Loucy (cell line): Measurements from ENCODE around the gene SH3GLB1.

Experiments
- H2AFZ ChIP-seq: fragments of 200-600 bp; sonication (generic); 2 replicates; pipeline ENCODE4 v1.6.0; 2016; ENCODE audit warnings: antibody characterized with exemption, mild to moderate bottlenecking, low read length, moderate library complexity
- H3F3A ChIP-seq: fragments of 200-600 bp; 2 replicates; pipeline ENCODE4 v1.6.0; 2016; ENCODE audit warnings: antibody characterized with exemption, low read depth, mild to moderate bottlenecking
- H3K27me3 ChIP-seq: fragments of 200-600 bp; sonication (generic); 2 replicates; pipeline ENCODE4 v1.6.1; 2014; ENCODE audit warnings: low read length, mild to moderate bottlenecking; ENCODE audit not compliant: insufficient read depth, poor library complexity, severe bottlenecking
- H3K36me3 ChIP-seq: fragments of 200-600 bp; sonication (generic); 2 replicates; pipeline ENCODE4 v1.6.1; 2016; ENCODE audit warnings: low read length; ENCODE audit not compliant: insufficient read depth
- H3K4me1 ChIP-seq: fragments of 200-600 bp; sonication (generic); 2 replicates; pipeline ENCODE4 v1.5.1; 2014; ENCODE audit warnings: low read length, mild to moderate bottlenecking; ENCODE audit not compliant: insufficient read depth, poor library complexity, severe bottlenecking
- H3K4me2 ChIP-seq: fragments of 200-600 bp; sonication (generic); 2 replicates; pipeline ENCODE4 v1.6.0; 2014; ENCODE audit warnings: antibody characterized with exemption, low read length, low read depth, mild to moderate bottlenecking; ENCODE audit not compliant: poor library complexity, severe bottlenecking
- H3K4me3 ChIP-seq: fragments of 200-600 bp; sonication (generic); 2 replicates; pipeline ENCODE4 v1.5.1; 2014; ENCODE audit warnings: low read length, mild to moderate bottlenecking, mixed read lengths; ENCODE audit not compliant: poor library complexity, severe bottlenecking
- H3K79me2 ChIP-seq: fragments of 200-600 bp; sonication (generic); 2 replicates; pipeline ENCODE4 v1.6.1; 2014; ENCODE audit warnings: low read length; ENCODE audit not compliant: insufficient read depth
- H3K9ac ChIP-seq: fragments of 200-600 bp; sonication (generic); 2 replicates; pipeline ENCODE4 v1.6.0; 2014; ENCODE audit warnings: mild to moderate bottlenecking, low read depth, low read length, moderate library complexity; ENCODE audit not compliant: poor library complexity, severe bottlenecking
- H3K9me2 ChIP-seq: fragments of 200-600 bp; sonication (generic); replicated peaks from 2 replicates; pipeline ENCODE4 v1.6.1; 2016; ENCODE audit warnings: low read depth, low read length, mixed read lengths
- H3K9me3 ChIP-seq: fragments of 200-600 bp; sonication (generic); 2 replicates; pipeline ENCODE4 v1.6.1; 2014; ENCODE audit warnings: mild to moderate bottlenecking, antibody characterized with exemption, low read length, low read depth; ENCODE audit not compliant: insufficient read depth
- H4K20me1 ChIP-seq: fragments of 200-600 bp; sonication (generic); 2 replicates; pipeline ENCODE4 v1.6.0; 2014; ENCODE audit warnings: antibody characterized with exemption, low read length, mild to moderate bottlenecking; ENCODE audit not compliant: insufficient read depth, poor library complexity, severe bottlenecking
- EZH2phosphoT487 ChIP-seq: fragments of 200-600 bp; IDR thresholded peaks from 2 replicates; pipeline ENCODE4 v1.6.1; 2018; ENCODE audit warnings: antibody characterized with exemption, mild to moderate bottlenecking, moderate library complexity, borderline replicate concordance
- TF ChIP-seq, protein P1 (sequence below): fragments of 200-600 bp; sonication (generic); conservative IDR thresholded peaks from 2 replicates; pipeline ENCODE4 v1.5.1; 2014; ENCODE audit warnings: mild to moderate bottlenecking, antibody characterized with exemption, low read length

Gene SH3GLB1

DNA sequence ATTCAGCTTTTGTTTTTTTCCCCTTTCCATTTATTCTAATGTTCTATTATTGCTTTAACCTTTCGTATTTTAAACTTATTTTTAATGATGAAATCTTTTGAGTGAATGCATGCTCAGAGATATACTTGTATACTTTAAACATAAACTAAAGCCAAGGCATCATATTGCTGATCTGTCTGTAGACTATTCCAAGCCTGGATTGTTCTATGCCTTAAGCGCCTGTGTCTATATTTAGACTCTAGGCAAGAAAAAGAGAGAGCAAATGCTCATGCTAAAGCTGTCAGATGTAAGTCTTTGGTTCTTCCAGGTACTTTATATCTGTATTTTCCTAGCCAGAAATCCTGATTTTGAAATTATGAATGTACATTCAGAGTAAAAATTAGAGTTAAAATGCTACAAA lies 14.4 kb downstream of the SH3GLB1 start:
- no peaks in the 10 kb centered on the region for H3K9me3 ChIP-seq
- peaks cover 46% of the 10 kb centered on the region for H4K20me1 ChIP-seq
- H3F3A ChIP-seq, result no peaks in the 10 kb centered on the region
- H2AFZ ChIP-seq, result no peak overlapping the region
- no peak overlapping the region for H3K4me3 ChIP-seq
- TF ChIP-seq, protein P1, sequence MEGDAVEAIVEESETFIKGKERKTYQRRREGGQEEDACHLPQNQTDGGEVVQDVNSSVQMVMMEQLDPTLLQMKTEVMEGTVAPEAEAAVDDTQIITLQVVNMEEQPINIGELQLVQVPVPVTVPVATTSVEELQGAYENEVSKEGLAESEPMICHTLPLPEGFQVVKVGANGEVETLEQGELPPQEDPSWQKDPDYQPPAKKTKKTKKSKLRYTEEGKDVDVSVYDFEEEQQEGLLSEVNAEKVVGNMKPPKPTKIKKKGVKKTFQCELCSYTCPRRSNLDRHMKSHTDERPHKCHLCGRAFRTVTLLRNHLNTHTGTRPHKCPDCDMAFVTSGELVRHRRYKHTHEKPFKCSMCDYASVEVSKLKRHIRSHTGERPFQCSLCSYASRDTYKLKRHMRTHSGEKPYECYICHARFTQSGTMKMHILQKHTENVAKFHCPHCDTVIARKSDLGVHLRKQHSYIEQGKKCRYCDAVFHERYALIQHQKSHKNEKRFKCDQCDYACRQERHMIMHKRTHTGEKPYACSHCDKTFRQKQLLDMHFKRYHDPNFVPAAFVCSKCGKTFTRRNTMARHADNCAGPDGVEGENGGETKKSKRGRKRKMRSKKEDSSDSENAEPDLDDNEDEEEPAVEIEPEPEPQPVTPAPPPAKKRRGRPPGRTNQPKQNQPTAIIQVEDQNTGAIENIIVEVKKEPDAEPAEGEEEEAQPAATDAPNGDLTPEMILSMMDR, result no peak
- no peak for TF ChIP-seq EZH2phosphoT487
- H3K79me2 ChIP-seq, result peaks cover 54% of the 10 kb centered on the region
- H3K9me2 ChIP-seq, result no peaks in the 10 kb centered on the region
- H3K27me3 ChIP-seq, result no peaks in the 10 kb centered on the region
- peaks cover 46% of the 10 kb centered on the region for H3K36me3 ChIP-seq
- H3K4me2 ChIP-seq, result no peak overlapping the region
- H3K4me1 ChIP-seq, result peaks cover 20% of the 10 kb centered on the region
- no peak overlapping the region for H3K9ac ChIP-seq

DNA sequence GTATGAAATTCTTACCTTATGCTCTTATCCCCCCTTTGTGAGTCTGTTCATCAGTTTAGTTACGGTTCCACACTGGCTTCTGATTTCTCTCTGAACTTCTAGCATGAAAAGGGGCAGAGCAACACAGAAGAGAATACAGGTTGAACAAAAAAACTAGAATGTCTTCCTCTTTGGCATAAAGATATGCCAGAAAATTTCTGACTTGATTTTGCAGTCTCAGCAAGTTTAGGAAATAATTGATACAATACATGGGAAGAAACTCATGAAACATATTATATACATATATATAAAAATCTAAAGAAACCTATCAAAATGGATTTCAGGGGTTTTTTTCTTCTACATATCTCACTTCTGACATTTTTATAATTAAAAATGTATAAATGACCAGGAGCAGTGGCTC lies 27.0 kb downstream of the SH3GLB1 start:
- TF ChIP-seq, protein P1, result no peak
- TF ChIP-seq EZH2phosphoT487, result no peak
- Histone ChIP-seq H3K79me2 (peaks cover 4% of the 10 kb centered on the region; the same call in 1 of the 2 replicates), H3K27me3 (no peaks in the 10 kb centered on the region), H3K9ac (no peak overlapping the region), H2AFZ (no peak overlapping the region), H3K36me3 (peaks cover 60% of the 10 kb centered on the region), H3F3A (no peaks in the 10 kb centered on the region), H3K4me1 (peaks cover 7% of the 10 kb centered on the region), H4K20me1 (peaks cover 11% of the 10 kb centered on the region), H3K4me3 (no peak overlapping the region), H3K4me2 (no peak overlapping the region), H3K9me2 (no peaks in the 10 kb centered on the region), H3K9me3 (no peaks in the 10 kb centered on the region)

DNA sequence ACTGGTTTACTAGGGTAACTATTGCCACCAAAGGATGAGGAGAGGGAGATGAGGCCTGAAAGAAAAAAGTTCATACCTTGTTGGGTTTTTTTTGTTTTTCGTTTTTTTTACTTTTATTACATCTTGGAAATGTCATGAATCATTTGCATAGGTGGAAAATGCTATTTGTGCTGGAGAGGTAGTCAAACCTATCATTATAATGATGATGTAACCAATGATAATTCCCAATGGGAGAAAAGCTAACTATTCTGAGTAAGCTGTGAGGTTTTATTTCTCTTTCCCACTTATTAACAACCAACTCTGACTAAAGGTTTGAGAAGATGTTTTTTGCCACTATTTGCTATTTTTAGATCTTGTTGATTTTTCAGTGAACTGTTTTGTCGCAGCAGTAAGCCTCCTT lies 29.0 kb downstream of the SH3GLB1 start:
- Histone ChIP-seq H3K9me2 (no peaks in the 10 kb centered on the region), H3K9ac (no peak overlapping the region), H3K9me3 (no peaks in the 10 kb centered on the region), H2AFZ (no peak overlapping the region), H3K27me3 (no peaks in the 10 kb centered on the region), H3K79me2 (no peaks in the 10 kb centered on the region), H3K4me1 (no peaks in the 10 kb centered on the region), H3K36me3 (peaks cover 59% of the 10 kb centered on the region), H4K20me1 (no peaks in the 10 kb centered on the region), H3F3A (no peaks in the 10 kb centered on the region), H3K4me2 (no peak overlapping the region), H3K4me3 (no peak overlapping the region)
- no peak for TF ChIP-seq EZH2phosphoT487
- TF ChIP-seq, protein P1, result no peak
